Mesenchymal stem cell (in vitro differentiated cells and primary cell): ENCODE results near the gene UBE2U.

Experiments used
- DNase-seq: peaks from one replicate; pipeline ENCODE4 v3.0.0-alpha.2; 2013
- H2AFZ ChIP-seq: one replicate; pipeline ENCODE4 v1.6.1; 2013; ENCODE audit warnings: low read depth, mild to moderate bottlenecking, control low read depth, inconsistent platforms, low read length, moderate library complexity
- H2AK5ac ChIP-seq: 2 replicates; pipeline ENCODE4 v1.6.1; 2013; ENCODE audit warnings: low read length, moderate library complexity, mild to moderate bottlenecking, inconsistent platforms; ENCODE audit not compliant: severe bottlenecking
- H2BK120ac ChIP-seq: one replicate; pipeline ENCODE4 v1.6.1; 2013; ENCODE audit warnings: low read depth, mild to moderate bottlenecking, inconsistent platforms, low read length, moderate library complexity
- H2BK12ac ChIP-seq, 2 experiments: one replicate each; pipeline ENCODE4 v1.6.1; 2013; ENCODE audit warnings: inconsistent platforms in 2 of 2, low read length in 2 of 2, mild to moderate bottlenecking in 2 of 2, moderate library complexity in 2 of 2, control low read depth in 1 of 2
- H2BK15ac ChIP-seq: one replicate; pipeline ENCODE4 v1.6.1; 2013; ENCODE audit warnings: mild to moderate bottlenecking, low read depth, inconsistent platforms; ENCODE audit not compliant: poor library complexity, severe bottlenecking
- H2BK5ac ChIP-seq: 2 replicates; pipeline ENCODE4 v1.6.1; 2013; ENCODE audit warnings: low read depth, mild to moderate bottlenecking, low read length, control low read depth, inconsistent platforms; ENCODE audit not compliant: poor library complexity, severe bottlenecking
- H3K14ac ChIP-seq, 2 experiments: one replicate each; pipeline ENCODE4 v1.6.1; 2013; ENCODE audit warnings: inconsistent platforms in 2 of 2, low read length in 2 of 2, control low read depth in 1 of 2, mild to moderate bottlenecking in 1 of 2, moderate library complexity in 1 of 2
- H3K18ac ChIP-seq, 2 experiments: one replicate each; pipeline ENCODE4 v1.6.1; 2013; ENCODE audit warnings: inconsistent platforms in 2 of 2, low read length in 2 of 2, control low read depth in 1 of 2, low read depth in 1 of 2, mild to moderate bottlenecking in 1 of 2
- H3K23ac ChIP-seq, 2 experiments: one replicate each; pipeline ENCODE4 v1.6.1; 2013; ENCODE audit warnings: inconsistent platforms in 2 of 2, low read length in 2 of 2, mild to moderate bottlenecking in 2 of 2, moderate library complexity in 2 of 2, control low read depth in 1 of 2
- H3K27ac ChIP-seq: 2 replicates; pipeline ENCODE4 v1.5.1; 2013; ENCODE audit warnings: mild to moderate bottlenecking, moderate library complexity, low read length, control low read depth, inconsistent platforms; ENCODE audit not compliant: poor library complexity, severe bottlenecking
- H3K27me3 ChIP-seq, 2 experiments: 2 replicates each; pipeline versions ENCODE4 v1.6.1 to v1.7.0; 2013; ENCODE audit warnings: low read length in 2 of 2, mild to moderate bottlenecking in 2 of 2, moderate library complexity in 2 of 2, control low read depth in 1 of 2, inconsistent platforms in 1 of 2; ENCODE audit not compliant: control insufficient read depth in 1 of 2, insufficient read depth in 1 of 2
- H3K36me3 ChIP-seq, 2 experiments: 2 replicates each; pipeline versions ENCODE4 v1.6.1 to v1.7.0; 2013; ENCODE audit warnings: low read length in 2 of 2, control low read depth in 1 of 2, inconsistent platforms in 1 of 2, low read depth in 1 of 2, mild to moderate bottlenecking in 1 of 2; ENCODE audit not compliant: insufficient read depth in 2 of 2, control insufficient read depth in 1 of 2
- H3K4ac ChIP-seq, 2 experiments: one replicate each; pipeline ENCODE4 v1.6.1; 2013; ENCODE audit warnings: inconsistent platforms in 2 of 2, low read length in 2 of 2, mild to moderate bottlenecking in 2 of 2, moderate library complexity in 2 of 2, control low read depth in 1 of 2, low read depth in 1 of 2
- H3K4me1 ChIP-seq: 2 replicates; pipeline ENCODE4 v1.6.1; 2013; ENCODE audit warnings: low read depth, low read length, control low read depth; ENCODE audit not compliant: control insufficient read depth, insufficient read depth
- H3K4me2 ChIP-seq: 2 replicates; pipeline ENCODE4 v1.6.1; 2013; ENCODE audit warnings: low read length, mild to moderate bottlenecking, inconsistent platforms; ENCODE audit not compliant: poor library complexity, severe bottlenecking
- H3K4me3 ChIP-seq, 2 experiments: 2 replicates each; pipeline versions ENCODE4 v1.5.1 to v1.7.0; 2013; ENCODE audit warnings: low read length in 2 of 2, mild to moderate bottlenecking in 2 of 2, control low read depth in 1 of 2, low read depth in 1 of 2; ENCODE audit not compliant: insufficient read depth in 1 of 2
- H3K79me1 ChIP-seq: replicated peaks from 2 replicates; pipeline ENCODE4 v1.6.1; 2013; ENCODE audit warnings: mild to moderate bottlenecking, control low read depth, low read length, inconsistent platforms; ENCODE audit not compliant: poor library complexity, severe bottlenecking
- H3K9ac ChIP-seq: 2 replicates; pipeline ENCODE4 v1.7.0; 2013; ENCODE audit warnings: mild to moderate bottlenecking, low read length, moderate library complexity
- H3K9me3 ChIP-seq: 2 replicates; pipeline ENCODE4 v1.7.0; 2013; ENCODE audit warnings: mild to moderate bottlenecking, low read length; ENCODE audit not compliant: control insufficient read depth
- H4K8ac ChIP-seq: one replicate; pipeline ENCODE4 v1.6.1; 2013; ENCODE audit warnings: inconsistent platforms, mild to moderate bottlenecking, low read length, moderate library complexity
- H4K91ac ChIP-seq: one replicate; pipeline ENCODE4 v1.6.1; 2013; ENCODE audit warnings: mild to moderate bottlenecking, low read length, inconsistent platforms
- WGBS: methylation state at CpG from one replicate; pipeline ENCODE4 v1.1.7; 2013; ENCODE audit warnings: mixed read lengths; 5-methylcytosine and 5-hydroxymethylcytosine counted together

The UBE2U gene

DNA sequence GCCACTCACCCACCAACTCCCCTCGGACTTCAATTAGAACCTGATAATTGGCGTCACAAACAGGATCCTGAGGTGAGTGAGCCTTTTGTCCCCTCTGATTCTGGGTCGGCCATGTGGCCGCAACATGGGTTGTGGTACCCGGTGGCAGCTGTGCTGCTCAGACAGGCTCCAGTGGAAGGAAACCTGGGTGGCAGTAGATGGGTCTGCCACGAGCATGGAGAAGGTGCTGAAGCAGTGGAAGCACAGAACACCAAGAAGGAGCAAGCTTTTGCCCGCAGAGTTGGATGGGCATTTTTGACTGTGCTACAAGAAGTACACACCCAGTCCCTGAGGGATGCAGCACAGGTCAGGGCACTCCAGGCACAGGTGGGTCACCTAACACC, 16.5 kb upstream of the UBE2U start:
- WGBS = 97% methylated on average over 7 of the region's 7 CpGs
- Histone ChIP-seq H3K14ac (no peak overlapping the region), H2BK15ac (no peak overlapping the region), H4K91ac (no peak overlapping the region), H3K4ac (no peak overlapping the region), H3K27me3 (no peaks in the 10 kb centered on the region), H3K4me1 (peaks cover 2% of the 10 kb centered on the region), H3K36me3 (no peaks in the 10 kb centered on the region), H3K79me1 (no peaks in the 10 kb centered on the region), H3K4me3 (no peak overlapping the region), H3K27ac (no peak overlapping the region), H3K4me2 (no peak overlapping the region), H3K18ac (no peak overlapping the region), H2AK5ac (no peak overlapping the region), H2AFZ (no peak overlapping the region), H2BK5ac (no peak overlapping the region), H2BK12ac (no peak overlapping the region), H3K23ac (no peak overlapping the region), H3K9ac (no peak overlapping the region), H3K9me3 (no peaks in the 10 kb centered on the region), H2BK120ac (no peak overlapping the region), H4K8ac (no peak overlapping the region)
- no peak for DNase-seq

DNA sequence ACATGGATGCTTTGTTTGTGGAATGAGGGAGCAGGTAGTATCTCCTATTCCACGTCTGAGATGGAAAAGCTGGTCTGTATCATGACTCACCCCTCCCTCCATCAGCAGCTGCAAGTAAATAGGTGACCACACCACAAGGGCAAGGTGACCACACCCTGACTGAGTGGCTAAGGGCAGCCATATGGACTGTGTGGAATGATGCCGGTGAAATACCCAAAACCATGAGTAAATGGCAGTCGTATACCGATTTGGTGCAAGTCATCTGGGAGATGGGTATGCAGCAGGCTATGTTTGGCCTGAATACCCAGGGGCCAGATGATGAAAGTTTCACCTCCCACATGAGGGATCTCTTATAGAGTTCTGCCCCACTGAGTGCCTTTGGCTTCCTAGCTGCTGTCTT, 15.8 kb upstream of the UBE2U start:
- WGBS = 96% methylated on average over 3 of the region's 4 CpGs

DNA sequence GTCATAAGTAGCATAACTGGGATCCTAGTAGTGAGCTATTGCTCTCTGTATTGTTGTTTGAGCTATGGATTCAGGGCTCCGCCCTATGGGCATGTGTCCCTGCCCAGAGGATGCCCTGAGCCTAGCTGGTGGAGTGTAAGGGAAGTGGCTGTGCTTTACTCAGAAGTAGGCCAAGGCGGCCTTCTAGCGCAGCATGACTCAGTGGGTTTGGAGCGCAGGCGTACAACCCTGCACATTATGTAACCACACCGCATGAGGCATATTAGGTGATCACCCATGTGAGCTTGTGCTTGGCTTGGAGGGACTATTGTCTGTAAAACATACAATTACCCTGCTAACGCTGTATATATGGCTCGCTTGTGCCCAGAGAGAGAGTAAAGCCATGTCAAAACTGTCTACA, 11.1 kb upstream of the UBE2U start:
- Histone ChIP-seq H3K9ac (no peak overlapping the region), H4K8ac (no peak overlapping the region), H2BK120ac (no peak overlapping the region), H3K4me2 (no peak overlapping the region), H4K91ac (no peak overlapping the region), H2BK15ac (no peak overlapping the region), H3K79me1 (no peaks in the 10 kb centered on the region), H3K9me3 (no peaks in the 10 kb centered on the region), H2BK5ac (no peak overlapping the region), H3K18ac (no peak overlapping the region), H2BK12ac (no peak overlapping the region), H2AFZ (no peak overlapping the region), H3K27ac (no peak overlapping the region), H3K4me1 (no peaks in the 10 kb centered on the region), H3K14ac (peak overlapping the region in 1 of 2 experiments; percentile 90), H3K27me3 (no peaks in the 10 kb centered on the region), H3K4ac (no peak overlapping the region), H3K36me3 (no peaks in the 10 kb centered on the region), H2AK5ac (no peak overlapping the region), H3K23ac (no peak overlapping the region), H3K4me3 (no peak overlapping the region)
- WGBS = 99% methylated on average over 8 of the region's 8 CpGs
- DNase-seq = no peak

More for the DNA sequence above, 15.8 kb upstream of the UBE2U start:
- Histone ChIP-seq H2BK15ac (no peak overlapping the region), H2BK12ac (no peak overlapping the region), H2AK5ac (no peak overlapping the region), H3K23ac (no peak overlapping the region), H3K4ac (no peak overlapping the region), H3K36me3 (no peaks in the 10 kb centered on the region), H3K4me3 (no peak overlapping the region), H3K4me1 (peaks cover 2% of the 10 kb centered on the region), H3K27me3 (no peaks in the 10 kb centered on the region), H3K9ac (no peak overlapping the region), H3K9me3 (no peaks in the 10 kb centered on the region), H3K18ac (no peak overlapping the region), H2BK5ac (no peak overlapping the region), H3K14ac (no peak overlapping the region), H4K8ac (no peak overlapping the region), H3K27ac (no peak overlapping the region), H4K91ac (no peak overlapping the region), H2AFZ (no peak overlapping the region), H3K79me1 (no peaks in the 10 kb centered on the region), H2BK120ac (no peak overlapping the region), H3K4me2 (no peak overlapping the region)
- DNase-seq = no peak

DNA sequence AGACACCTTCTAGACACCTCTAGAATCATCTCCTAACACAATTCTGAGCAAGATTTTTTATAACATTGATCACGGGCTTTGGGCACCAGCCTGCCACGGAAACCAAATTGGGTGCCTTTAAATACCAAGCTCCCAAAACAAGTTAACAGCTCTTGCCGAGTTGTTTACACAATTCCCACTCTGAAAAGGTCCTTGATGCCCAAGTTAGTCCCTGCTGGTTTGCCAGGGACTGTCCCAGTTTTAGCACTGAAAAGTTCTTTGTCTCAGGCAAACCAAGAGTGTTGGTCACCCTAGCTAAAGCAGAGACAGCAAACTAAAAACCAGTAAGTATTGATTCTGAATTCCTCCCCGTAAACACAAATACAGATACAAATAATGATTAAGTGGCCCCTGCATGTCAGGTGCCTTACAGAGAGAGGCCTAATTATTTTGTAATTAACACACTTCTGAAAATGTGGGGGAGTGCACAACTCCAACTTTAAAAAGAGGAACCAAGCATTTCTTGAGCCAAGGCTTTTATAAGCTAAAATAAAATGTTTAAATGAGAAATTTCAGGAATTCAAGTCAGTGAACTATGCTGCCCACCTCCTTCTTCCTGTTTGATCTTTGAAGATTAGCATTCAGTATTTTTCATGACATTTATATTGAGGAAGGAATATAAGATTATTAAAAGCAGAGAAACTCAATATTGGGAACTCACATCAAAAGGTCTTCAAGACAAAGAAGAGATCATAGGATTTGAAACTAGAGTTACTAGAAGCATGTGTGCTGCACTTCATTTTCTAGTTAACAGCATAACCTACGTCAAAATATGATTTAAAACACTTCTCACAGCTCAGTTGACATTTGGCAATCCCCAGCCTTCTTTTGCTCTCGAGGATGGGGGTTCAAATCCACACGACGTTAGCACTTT, 9.0 kb upstream of the UBE2U start:
- Histone ChIP-seq H3K4me1 (no peaks in the 10 kb centered on the region), H3K14ac (no peak overlapping the region), H3K36me3 (no peaks in the 10 kb centered on the region), H3K9me3 (no peaks in the 10 kb centered on the region), H2BK15ac (no peak overlapping the region), H3K27me3 (no peaks in the 10 kb centered on the region), H2BK12ac (no peak overlapping the region), H3K4me3 (peak overlapping the region in 1 of 2 experiments; percentile 55), H4K8ac (no peak overlapping the region), H3K4me2 (no peak overlapping the region), H3K18ac (no peak overlapping the region), H2BK120ac (no peak overlapping the region), H3K23ac (no peak overlapping the region), H2AFZ (no peak overlapping the region), H3K4ac (no peak overlapping the region), H3K79me1 (no peaks in the 10 kb centered on the region), H2AK5ac (no peak overlapping the region), H3K9ac (peak overlapping the region; percentile 71), H3K27ac (no peak overlapping the region), H4K91ac (no peak overlapping the region), H2BK5ac (no peak overlapping the region)
- DNase-seq = no peak
- WGBS = 73% methylated on average over 7 of the region's 8 CpGs
